GM19455 (cell line): Measurements from ENCODE around the gene CIAO2A.
A peak's percentile ranks its signal among the peaks of the same experiment; 100 is the strongest.
"Not testable (repeated sequence)": the region's sequence is repeated elsewhere in the genome, so short reads cannot be mapped to it uniquely, and the experiment has no call there.

Experiments used
- ATAC-seq: cut with Tn5 transposase; IDR thresholded peaks from one replicate; pipeline ENCODE4 v1.9.1; 2021; ENCODE audit not compliant: unreplicated experiment

CIAO2A gene

DNA sequence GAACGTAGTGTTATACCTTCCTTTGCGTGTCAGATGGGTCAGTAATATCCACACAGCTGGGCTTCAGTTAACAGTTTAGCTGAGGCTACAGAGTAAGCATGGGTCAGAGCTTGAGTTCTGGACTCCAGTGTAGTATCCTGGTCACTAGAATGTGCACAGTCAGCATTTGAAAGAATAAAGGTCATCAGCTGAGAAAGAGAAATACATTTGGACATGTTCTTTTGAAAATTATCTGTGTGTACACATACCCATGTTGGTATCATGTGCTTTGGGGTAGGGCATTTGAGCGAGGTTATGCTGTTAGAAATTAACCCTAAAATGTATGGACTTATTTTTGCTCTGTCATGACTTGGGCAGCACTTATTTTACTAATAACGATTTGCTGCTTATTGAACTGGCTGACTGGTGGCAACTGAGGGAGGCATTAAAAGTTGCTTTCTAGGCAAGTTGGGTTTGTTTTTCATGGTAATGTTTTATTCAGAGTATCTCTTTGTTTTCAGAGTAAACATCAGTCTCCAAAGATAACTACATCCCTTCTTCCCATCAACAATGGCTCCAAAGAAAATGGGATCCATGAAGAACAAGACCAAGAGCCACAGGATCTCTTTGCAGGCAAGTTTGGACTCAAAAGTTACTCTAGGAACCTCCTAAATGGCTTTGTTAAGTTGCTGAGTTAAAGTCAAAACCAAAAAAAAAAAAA is 18.6 kb upstream of the CIAO2A start:
- ATAC-seq, result no peak

DNA sequence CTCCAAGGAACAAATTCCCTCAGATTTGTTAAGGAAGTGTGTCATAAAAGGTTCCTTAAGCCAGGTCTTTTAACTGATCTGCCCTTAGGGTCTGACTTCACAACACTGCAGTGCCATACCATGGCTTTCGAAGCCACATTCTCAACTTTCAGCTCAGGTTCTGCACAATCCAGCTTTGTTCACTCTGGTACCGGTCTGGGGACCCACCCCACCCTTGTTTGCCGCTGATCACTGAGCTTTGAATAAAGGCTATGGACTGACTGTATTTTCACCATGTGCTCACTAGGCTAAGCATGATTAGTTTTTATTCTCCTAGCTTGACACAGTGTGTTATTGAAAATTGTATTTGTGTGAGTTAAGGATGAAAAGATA is 18.0 kb upstream of the CIAO2A start:
- ATAC-seq, result no peak

DNA sequence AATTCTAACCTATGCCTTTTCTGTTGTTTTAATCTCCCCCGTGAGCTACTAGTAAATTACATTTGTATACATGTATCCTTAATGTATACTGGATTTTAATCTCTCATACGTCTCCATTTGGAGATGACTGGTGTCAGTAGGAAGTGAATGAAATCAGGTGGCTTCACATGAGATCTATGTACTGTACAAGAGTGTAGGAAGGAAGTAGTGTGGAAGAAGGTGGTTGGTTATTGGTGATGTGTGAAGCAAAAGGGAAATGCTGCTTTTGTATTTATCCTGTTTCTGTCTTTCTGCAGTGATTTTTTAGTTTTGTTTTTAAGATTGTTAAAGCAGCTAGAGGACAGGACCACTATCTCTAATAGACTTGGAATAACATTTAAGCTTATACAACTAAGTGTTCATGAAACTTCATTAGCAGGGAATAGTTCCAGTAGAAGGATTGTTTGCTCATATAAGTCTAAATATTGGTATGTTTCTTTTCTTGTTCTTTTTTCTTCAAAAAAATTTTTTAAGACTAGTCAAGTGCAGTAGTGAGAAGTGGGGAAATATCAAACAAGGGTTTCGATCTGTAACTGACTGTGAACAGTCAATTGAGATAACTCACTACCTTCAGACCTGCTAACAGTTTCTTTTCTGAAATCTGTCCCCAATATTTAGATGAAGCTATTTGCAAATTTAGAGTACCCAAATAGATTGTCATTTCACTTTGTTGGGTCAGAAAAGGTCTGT is 17.5 kb upstream of the CIAO2A start:
- ATAC-seq, result no peak

DNA sequence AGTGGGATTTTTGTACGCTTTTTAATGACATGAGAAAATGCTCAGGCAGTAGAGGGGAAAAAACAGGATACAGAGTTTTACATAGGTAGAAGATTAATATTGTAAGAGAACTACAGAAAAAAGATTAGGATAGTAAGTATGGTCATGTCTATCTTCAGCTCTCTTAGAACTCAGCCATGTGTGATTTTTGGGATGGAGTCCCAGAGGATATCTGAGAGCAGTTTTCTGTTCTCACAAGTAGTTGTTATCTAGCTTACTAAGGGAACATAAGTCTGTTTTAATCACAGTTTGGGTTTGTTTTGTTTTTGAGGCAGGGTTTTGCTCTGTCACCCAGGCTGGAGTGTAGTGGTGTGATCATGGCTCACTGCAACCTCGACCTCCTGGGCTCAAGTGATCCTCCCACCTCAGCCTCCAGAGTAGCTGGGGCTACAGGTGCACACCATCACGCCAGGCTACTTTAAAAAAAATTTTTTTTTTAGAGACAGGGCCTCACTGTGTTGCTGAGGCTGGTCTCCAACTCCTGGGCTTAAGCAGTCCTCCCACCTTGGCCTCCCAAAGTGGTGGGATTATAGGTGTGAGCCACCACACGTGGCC is 16.6 kb upstream of the CIAO2A start:
- ATAC-seq, result not testable (repeated sequence)

DNA sequence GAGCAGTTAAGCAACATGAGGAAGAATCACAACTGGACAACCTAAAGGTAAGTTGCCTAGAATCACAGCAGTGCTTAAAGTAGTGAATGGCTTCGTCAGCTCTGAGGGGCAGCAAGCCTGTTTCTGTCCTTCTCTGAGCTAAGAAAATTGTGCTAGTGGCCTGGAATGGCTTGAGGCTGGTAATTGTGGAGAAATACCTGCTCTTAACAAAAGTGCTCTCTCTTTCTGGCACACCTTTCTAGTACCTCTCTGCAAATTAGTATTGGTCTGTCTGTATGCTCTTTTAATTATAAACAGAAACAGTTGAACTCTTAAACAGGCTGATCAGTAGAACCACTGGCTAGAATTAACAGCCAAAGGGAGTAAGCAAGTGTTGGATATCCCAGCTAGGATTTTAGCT is 13.7 kb upstream of the CIAO2A start:
- ATAC-seq, result no peak

DNA sequence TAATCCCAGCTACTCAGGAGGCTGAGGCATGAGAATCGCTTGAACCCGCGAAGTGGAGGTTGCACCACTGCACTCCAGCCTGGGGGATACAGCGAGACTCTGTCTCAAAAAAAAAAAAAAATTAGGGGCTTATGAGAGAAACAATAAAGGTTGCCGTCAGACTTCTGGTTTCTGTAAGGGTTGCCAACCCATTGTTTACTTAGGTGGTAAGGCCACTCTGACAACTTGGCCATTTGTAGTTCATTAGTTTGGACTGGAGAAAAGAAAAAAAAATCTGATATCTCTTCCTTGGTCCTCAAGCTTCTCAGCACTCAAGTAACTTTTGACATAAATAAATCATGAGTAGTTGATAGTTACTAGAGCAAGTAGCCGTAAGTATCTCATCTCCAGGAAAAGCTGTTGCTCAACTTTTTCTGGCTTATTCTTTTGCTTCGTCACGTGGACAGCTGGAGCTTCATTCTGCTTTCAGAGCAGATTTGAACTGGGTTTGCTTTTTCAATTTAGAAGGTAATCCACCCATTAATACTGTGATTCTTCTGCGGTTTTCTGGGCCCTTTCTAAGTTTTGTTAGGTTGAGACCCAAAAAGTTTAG is 11.6 kb upstream of the CIAO2A start:
- no peak for ATAC-seq

DNA sequence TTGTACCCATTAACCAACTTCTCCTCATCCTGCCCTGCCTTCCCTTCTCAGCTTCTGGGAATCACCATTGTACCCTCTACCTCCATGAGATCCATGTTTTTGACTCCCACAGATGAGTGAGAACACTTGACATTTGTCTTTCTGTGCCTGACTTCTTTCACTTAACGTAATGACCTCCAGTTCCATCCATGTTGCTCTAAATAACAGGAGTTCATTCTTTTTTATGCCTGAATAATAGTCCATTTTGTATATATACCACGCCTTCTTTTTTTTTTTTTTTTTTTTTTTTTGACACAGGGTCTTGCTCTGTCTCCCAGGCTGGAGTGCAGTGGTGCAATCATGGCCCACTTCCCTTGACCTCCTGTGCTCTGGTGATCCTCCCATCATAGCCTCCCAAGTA is 8.9 kb upstream of the CIAO2A start:
- ATAC-seq, result no peak

DNA sequence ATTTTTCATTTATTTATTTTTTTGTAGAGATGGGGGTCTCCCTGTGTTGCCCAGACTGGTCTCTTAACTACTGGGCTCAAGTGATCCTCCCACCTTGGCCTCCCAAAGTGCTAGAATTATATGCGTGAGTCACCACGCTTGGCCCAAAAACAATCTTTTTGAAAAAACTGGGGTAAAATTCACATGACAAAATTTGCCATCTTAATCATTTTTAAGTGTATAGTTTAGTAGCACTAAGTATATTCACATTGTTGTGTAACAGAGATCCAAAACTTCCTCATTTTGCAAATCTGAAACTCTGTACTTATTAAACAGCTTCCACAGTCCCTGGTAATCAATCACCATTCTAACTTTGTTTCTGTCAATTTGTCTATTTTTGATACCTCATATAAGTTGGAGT is 7.3 kb upstream of the CIAO2A start:
- ATAC-seq, result no peak

DNA sequence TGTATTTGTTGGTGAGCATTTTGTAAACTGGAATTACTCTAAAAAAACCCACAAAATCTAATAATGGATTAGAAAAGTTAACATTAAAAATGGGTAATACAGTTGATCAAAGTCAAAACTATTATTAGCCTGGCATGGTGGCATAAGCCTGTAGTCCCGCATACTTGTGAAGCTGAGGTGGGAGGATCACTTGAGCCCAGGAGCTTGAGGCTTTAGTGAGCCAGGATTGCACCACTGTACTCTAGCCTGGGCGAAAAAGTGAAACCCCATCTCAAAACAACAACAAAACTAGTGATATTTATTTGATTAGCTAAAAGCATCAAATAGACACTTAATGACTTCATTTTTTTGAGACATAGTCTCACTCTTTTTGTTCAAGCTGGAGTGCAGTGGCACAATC is 5.7 kb upstream of the CIAO2A start:
- ATAC-seq, result no peak

DNA sequence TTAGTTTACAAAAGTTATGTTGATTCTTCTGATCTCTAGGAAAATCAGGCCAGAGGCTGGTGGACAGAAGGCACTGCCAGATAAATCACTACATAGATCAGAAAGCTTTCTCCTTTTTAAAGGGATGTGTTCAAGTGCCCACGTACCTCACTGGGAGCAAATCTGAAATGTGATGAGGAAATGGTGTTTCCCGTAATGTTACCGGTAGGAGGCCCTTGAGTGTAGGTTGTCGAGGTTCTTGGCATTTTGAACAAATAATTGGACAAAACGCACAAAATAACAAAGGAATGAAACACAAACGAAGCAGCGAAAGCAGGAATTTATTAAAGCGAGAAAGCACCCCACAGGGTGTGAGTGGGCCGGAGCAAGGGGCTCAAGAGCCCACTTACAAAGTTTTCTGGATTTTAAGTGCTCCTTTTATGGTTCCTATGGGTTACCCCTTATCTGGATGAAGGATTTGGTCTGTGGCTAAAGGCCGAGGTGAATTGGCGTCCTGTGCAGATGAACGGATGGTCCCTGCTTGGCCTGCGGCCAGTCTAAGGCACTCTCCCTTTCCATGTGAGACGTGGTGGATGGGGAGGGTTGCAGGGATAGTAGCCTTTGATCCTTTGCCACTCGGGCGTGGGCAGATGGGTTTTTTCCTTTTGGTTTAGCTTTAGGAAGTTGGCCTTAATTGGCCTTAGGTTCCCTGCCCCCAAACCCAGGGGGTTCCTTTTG is 3.2 kb upstream of the CIAO2A start:
- no peak for ATAC-seq

DNA sequence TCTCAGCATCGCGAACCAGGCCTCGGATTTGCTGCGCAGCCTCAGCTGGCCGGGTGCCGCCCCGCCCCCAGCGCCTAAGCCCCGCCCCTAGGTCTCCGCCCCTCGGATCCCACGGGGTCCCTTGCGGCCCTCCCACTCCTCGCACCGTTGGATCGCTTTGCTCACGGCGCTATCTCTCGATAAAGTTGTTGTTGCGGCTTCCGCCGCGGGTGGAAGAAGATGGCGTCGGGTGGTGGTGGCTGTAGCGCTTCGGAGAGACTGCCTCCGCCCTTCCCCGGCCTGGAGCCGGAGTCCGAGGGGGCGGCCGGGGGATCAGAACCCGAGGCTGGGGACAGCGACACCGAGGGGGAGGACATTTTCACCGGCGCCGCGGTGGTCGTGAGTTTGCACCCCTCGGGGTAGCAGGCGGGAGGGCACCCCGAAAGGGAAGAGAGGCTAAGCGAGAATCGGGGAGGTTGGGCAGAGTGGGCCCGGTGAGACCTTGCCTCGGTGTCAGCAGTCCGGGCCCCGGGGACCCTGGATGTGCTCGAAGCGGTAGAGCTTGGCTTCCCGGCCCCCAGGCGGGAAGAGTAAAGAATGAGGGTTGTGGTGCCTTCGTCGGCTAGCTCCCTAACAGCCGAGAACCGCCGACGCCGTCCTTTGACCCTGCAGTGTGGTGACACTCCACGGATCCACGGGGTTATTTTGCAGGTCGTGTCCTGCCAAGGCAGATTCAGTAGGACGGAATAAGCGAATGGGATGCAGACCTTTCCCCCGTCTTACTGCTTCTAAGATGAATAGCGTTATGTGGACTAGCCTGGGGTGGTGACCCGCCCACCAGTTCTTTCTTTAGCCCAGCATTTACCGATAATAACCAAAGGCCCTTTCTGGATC is 2.4 kb upstream of the CIAO2A start, which contains the start of gene SNX1:
TSS of gene SNX1 (plus strand) at position 188 of the 873 bp plus-strand sequence. CDS start at position 220, 32 bp downstream.
- ATAC-seq, result peak; percentile 48

DNA sequence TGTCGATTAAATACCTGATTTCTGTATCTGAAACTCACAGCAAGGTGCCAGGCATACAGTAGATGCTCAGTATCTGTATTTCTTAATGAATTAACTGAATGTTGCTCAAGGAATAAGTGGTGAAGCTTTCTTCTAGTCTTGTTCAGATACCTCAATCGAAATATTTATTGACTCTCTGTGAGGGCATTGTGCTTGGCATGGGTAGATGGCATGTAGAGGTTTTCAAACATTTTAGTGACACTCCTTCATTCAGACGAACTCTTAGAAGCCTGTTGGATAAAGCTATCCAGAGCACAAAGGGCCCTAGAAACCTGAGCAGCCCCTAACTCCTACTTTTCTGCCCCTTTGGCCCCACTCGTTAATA is 1.8 kb upstream of the CIAO2A start:
- ATAC-seq, result no peak

DNA sequence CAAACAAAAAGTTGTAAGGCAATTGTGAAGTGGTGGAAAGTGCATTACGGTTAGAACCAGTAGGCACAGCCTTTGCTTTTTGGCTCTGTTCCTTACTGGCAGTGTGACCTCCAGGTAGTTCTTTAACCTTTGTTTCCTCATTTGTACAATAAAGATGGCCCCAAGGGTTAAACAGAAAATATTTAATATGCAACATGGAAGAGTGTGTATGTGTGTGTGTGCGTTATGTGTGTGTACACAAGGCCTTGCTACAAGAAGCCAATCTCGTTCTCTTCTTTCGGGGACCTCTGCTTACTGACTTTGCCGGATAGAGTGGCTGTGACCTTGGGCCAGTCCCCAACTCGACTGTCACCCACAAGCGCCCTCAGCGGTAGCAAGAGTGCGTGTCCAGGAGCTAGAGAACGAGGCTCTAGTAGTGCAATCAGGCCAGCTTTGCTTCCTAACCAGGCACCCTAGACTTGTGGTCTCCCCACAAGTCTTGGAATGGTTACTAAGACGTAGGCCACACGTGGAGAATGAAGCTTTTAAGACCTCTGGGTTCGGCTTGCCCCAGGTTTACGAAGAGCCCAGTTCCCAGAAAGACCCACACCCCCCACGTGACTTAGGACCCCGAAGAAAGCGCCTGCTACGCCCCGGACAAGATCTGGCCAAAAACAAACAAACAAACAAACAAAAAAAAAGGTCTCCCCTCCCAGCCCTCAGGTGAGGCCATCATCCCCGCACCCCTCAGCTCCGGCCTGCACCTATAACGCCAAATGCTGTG is 593 bp downstream of the CIAO2A start:
- no peak for ATAC-seq

DNA sequence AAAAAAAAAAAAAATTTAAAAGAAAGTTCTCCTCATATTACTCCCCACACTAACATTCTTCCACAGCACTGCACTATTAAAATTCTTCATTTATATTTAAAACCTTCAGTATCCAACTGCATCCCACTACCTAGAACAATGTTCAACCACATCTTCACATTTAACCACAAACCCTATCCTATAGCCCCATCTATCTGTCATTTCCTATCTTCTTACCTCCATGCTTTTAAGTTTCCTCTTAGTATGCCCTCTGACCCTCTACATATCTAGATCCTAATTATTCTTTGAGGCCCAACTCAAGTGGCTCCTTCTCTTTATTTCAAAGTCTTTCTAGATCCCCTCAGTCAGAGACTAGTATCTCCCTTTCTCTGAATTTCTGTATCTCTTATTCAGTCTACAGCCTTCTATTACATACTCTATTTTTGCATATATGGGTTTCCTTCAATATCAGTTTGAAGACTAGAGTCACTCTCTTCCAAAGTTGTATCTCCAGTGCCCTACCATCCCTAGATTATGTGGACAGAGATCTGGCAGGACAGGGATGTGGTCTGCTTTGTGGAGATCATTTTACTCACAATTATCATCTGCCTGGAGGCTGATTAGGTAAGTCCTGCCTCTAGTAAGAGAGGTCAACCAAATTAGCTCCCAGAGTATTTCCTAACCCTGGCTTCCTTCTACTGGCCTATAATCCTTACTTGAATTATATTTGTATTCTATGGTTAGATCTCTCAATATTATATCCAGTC is 1.4 kb downstream of the CIAO2A start:
- ATAC-seq, result no peak

DNA sequence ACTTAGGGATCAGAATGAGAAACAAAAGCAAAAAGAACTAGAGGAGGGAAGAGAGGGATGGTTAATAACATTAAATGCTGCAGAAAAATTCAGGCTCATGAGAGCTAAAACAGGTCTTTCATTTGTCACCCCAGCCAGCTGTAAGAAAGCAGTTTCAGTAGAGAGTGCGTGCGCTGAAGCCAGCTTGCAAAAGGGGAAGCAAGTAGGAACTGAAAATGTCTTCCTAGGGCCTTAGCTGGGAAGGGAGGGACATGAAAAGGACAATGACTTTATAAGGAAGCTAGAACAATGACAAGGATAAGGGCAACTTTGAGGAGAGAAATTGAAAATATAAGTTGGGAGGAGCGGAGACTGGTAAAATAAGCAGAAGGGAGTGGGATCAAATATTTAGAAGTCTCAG is 3.1 kb downstream of the CIAO2A start:
- ATAC-seq, result no peak

DNA sequence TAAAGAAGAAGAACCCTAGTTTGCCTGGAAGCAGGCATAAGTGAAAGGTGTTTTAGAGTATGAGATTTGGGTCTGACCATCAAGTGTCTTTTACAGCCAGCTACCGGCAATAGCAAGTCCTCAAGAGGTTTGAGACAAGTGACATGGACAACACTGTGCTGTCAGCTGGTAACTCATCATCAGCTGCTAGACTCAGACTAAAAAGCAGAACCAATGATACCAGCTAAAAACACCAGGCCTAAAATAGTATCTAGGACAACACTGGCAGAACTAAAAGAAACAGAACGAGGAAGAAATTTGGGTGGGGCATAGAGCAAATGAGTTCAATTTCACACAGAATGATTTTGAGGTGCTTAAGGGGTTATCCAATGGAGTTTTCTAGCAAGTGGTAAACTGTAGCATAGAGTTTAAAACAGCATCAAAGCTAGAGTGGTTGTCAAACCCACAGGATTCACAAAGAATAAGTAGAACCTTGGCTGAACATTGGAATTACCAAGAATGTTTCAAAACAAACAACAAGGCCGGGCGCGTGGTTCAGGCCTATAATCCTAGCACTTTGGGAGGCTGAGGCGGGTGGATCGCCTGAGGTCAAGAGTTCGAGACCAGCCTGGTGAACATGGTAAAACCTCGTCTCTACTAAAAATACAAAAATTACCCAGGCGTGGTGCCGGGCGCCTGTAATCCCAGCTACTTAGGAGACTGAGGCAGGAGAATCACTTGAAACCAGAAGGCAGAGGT is 3.9 kb downstream of the CIAO2A start:
- ATAC-seq, result no peak

DNA sequence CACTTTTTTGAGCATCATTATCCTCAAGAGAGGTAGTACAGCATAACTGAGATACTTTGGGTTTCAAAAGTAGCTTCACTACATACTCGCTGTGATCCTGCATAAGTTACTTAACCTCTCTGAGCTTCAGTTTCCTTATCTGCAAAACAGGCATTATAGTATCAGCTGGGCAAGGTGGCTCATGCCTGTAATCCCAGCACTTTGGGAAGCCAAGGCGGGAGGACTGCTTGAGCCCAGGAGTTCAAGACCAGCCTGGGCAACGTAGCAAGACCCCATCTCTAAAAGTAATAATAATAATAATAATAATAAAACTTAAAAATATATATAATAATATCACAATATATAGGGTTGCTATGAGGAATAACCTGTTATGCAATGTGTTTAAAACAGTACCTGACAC is 10.9 kb downstream of the CIAO2A start:
- no peak for ATAC-seq

DNA sequence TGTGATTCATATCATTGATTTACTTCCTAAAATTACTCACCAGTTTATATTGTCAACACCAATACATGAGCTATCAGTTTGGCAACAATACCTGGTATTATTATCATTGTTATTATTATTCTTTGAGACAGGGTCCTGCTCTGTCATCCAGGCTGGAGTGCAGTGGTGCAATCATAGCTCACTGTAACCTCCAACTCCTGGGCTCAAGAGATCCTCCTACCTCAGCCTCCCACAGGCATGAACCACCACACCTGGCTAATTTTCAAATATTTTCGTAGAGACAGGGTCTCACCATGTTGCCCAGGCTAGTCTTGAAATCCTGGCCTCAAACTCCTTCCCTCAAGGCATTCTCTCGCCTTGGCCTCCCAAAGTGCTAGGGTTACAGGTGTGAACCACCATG is 20.1 kb downstream of the CIAO2A start:
- not testable (repeated sequence) for ATAC-seq
